HEK293 (cell line): ENCODE data around the gene CHCHD10.
A peak's percentile ranks its signal among the peaks of the same experiment; 100 is the strongest.

Experiments
- CTCF ChIA-PET: fragments of 350-600 bp; formaldehyde crosslinking; extraction: SDS; loops from one replicate; lab custom pipeline; 2021; ENCODE audit warnings: antibody characterized with exemption; lab: Yijun Ruan, JAX
- POLR2A ChIA-PET: fragments of 300-600 bp; formaldehyde crosslinking; extraction: SDS; loops from one replicate; lab custom pipeline; 2020; ENCODE audit warnings: antibody characterized with exemption, inconsistent platforms; lab: Yijun Ruan, JAX
- H3K27ac ChIP-seq: fragments of 200-500 bp; sonication (Bioruptor generic); 2 replicates; pipeline ENCODE4 v1.5.1; 2014; ENCODE audit warnings: low read depth, low read length, control low read depth, inconsistent platforms; ENCODE audit errors: extremely low read depth
- H3K36me3 ChIP-seq, 2 experiments: fragments of 200-500 bp in 1 of 2; sonication (Bioruptor generic) in 1 of 2; 1 replicate in 1 of 2; 2 replicates in 1 of 2; pipeline ENCODE4 v1.5.1; 2014 to 2017; ENCODE audit warnings: inconsistent platforms in 2 of 2, low read length in 2 of 2; ENCODE audit not compliant: control insufficient read depth in 2 of 2, insufficient read depth in 1 of 2
- H3K4me1 ChIP-seq: fragments of 200-500 bp; sonication (Bioruptor generic); 2 replicates; pipeline ENCODE4 v1.5.1; 2014; ENCODE audit warnings: mild to moderate bottlenecking, low read length, inconsistent platforms; ENCODE audit not compliant: control insufficient read depth, insufficient read depth
- H3K4me3 ChIP-seq: 2 replicates; pipeline ENCODE4 v1.5.1; 2011; ENCODE audit warnings: low read depth, mild to moderate bottlenecking, control low read depth, low read length, moderate library complexity
- H3K9me3 ChIP-seq: fragments of 200-500 bp; sonication (Bioruptor generic); 2 replicates; pipeline ENCODE4 v1.5.1; 2014; ENCODE audit warnings: low read depth, low read length, inconsistent platforms; ENCODE audit not compliant: control insufficient read depth, insufficient read depth
- GLI4 ChIP-seq: fragments of 450-650 bp; formaldehyde crosslinking; IDR thresholded peaks from 2 replicates; pipeline ENCODE4 v1.5.1; 2016; ENCODE audit warnings: missing biosample characterization, missing genetic modification characterization
- HOXC10 ChIP-seq: sonication (generic); formaldehyde crosslinking; IDR thresholded peaks from 2 replicates; pipeline ENCODE4 v1.8.1; 2023; ENCODE audit warnings: mild to moderate bottlenecking, missing genetic modification reagents
- OSR2 ChIP-seq: fragments of 450-650 bp; formaldehyde crosslinking; IDR thresholded peaks from 2 replicates; pipeline ENCODE4 v1.5.1; 2016; ENCODE audit warnings: missing biosample characterization, missing genetic modification characterization
- PRDM1 ChIP-seq: fragments of 450-650 bp; formaldehyde crosslinking; IDR thresholded peaks from 2 replicates; pipeline ENCODE4; 2016; ENCODE audit warnings: missing biosample characterization, missing genetic modification characterization
- SALL2 ChIP-seq: fragments of 450-650 bp; formaldehyde crosslinking; IDR thresholded peaks from 2 replicates; pipeline ENCODE4 v1.5.0; 2017; ENCODE audit warnings: missing biosample characterization, mild to moderate bottlenecking, missing genetic modification characterization, borderline replicate concordance
- SCRT2 ChIP-seq: fragments of 450-650 bp; formaldehyde crosslinking; IDR thresholded peaks from 2 replicates; pipeline ENCODE4 v1.5.1; 2016; ENCODE audit warnings: missing biosample characterization, missing genetic modification characterization
- WT1 ChIP-seq: fragments of 450-650 bp; formaldehyde crosslinking; IDR thresholded peaks from 2 replicates; pipeline ENCODE4 v1.5.1; 2016; ENCODE audit warnings: missing biosample characterization, missing genetic modification characterization
- ZBTB48 ChIP-seq: fragments of 450-650 bp; formaldehyde crosslinking; IDR thresholded peaks from 2 replicates; pipeline ENCODE4 v1.5.1; 2016; ENCODE audit warnings: missing biosample characterization, missing genetic modification characterization
- ZNF184 ChIP-seq: fragments of 450-650 bp; IDR thresholded peaks from 2 replicates; pipeline ENCODE4 v1.5.1; 2018; ENCODE audit warnings: missing biosample characterization, mild to moderate bottlenecking, missing genetic modification characterization
- ZNF311 ChIP-seq: fragments of 450-650 bp; formaldehyde crosslinking; IDR thresholded peaks from 2 replicates; pipeline ENCODE4 v1.5.1; 2017; ENCODE audit warnings: missing biosample characterization, missing genetic modification characterization, borderline replicate concordance
- ZNF335 ChIP-seq: fragments of 450-650 bp; formaldehyde crosslinking; conservative IDR thresholded peaks from 2 replicates; pipeline ENCODE4 v1.5.1; 2016; ENCODE audit warnings: missing biosample characterization, missing genetic modification characterization
- ZNF404 ChIP-seq: fragments of 450-650 bp; formaldehyde crosslinking; IDR thresholded peaks from 2 replicates; pipeline ENCODE4 v1.5.1; 2017; ENCODE audit warnings: missing biosample characterization, missing genetic modification characterization
- ZNF558 ChIP-seq: fragments of 450-650 bp; formaldehyde crosslinking; IDR thresholded peaks from 2 replicates; pipeline ENCODE4 v1.5.1; 2016; ENCODE audit warnings: missing biosample characterization, missing genetic modification characterization
- ZNF596 ChIP-seq: fragments of 450-650 bp; IDR thresholded peaks from 2 replicates; pipeline ENCODE4 v1.5.0; 2018; ENCODE audit warnings: missing biosample characterization, mild to moderate bottlenecking, missing genetic modification characterization, moderate library complexity
- ZNF610 ChIP-seq: fragments of 450-650 bp; formaldehyde crosslinking; IDR thresholded peaks from 2 replicates; pipeline ENCODE4 v1.5.1; 2016; ENCODE audit warnings: missing biosample characterization, missing genetic modification characterization, borderline replicate concordance
- ZNF626 ChIP-seq: fragments of 450-650 bp; sonication (Bioruptor Pico); formaldehyde crosslinking; IDR thresholded peaks from 2 replicates; pipeline ENCODE4 v1.5.1; 2018; ENCODE audit warnings: missing biosample characterization, missing genetic modification characterization, inconsistent platforms
- ZNF701 ChIP-seq: fragments of 450-650 bp; formaldehyde crosslinking; IDR thresholded peaks from 2 replicates; pipeline ENCODE4 v1.5.1; 2016; ENCODE audit warnings: missing biosample characterization, missing genetic modification characterization
- TF ChIP-seq, protein P1 (sequence below): fragments of 450-650 bp; formaldehyde crosslinking; IDR thresholded peaks from 2 replicates; pipeline ENCODE4 v1.5.1; 2016; ENCODE audit warnings: missing biosample characterization, missing genetic modification characterization
- TF ChIP-seq, protein P2 (sequence below): fragments of 450-650 bp; formaldehyde crosslinking; IDR thresholded peaks from 2 replicates; pipeline ENCODE4 v1.5.1; 2016; ENCODE audit warnings: missing biosample characterization, missing genetic modification characterization
- TF ChIP-seq, protein P3 (sequence below): fragments of 450-650 bp; formaldehyde crosslinking; IDR thresholded peaks from 2 replicates; pipeline ENCODE4 v1.5.1; 2016; ENCODE audit warnings: missing biosample characterization, missing genetic modification characterization
- TF ChIP-seq, protein P4 (sequence below): fragments of 450-650 bp; formaldehyde crosslinking; IDR thresholded peaks from 2 replicates; pipeline ENCODE4 v1.5.1; 2016; ENCODE audit warnings: missing biosample characterization, missing genetic modification characterization

The CHCHD10 gene

DNA sequence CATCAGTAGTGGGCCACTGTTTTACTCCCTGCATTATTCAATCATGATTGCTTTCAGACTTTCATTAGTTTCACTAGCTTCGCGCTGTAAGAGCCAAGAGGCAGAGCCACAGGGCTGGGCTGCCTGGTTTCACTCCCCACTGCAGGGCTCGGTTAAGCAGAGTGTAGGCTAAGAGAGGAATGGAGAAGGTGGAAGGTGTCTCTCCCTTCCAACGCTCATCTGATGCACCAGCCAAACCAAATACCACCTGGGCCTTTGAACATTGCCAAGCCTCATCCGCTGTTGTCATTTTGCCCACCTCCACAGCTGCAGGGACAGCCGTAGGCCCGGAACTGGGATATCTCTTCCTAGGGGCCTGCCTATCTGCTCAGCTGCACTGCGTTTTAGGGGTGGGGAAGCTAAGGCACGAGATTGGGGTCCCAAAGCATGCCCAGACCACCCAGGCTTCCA lies 18.5 kb upstream of the CHCHD10 start (continued):
- TF ChIP-seq ZNF335 (tag by site-specific recombination) (0 out of 2 replicates have a peak, but pooled peaks have one; percentile 10), SALL2 (tag by site-specific recombination) (no peak), ZNF404 (tag by site-specific recombination) (no peak), GLI4 (no peak), WT1 (tag by site-specific recombination) (no peak), ZBTB48 (tag by site-specific recombination) (peak; percentile 65; the same call in 1 of the 2 replicates), ZNF596 (no peak), ZNF558 (tag by site-specific recombination) (no peak), ZNF311 (tag by site-specific recombination) (no peak), ZNF184 (tag by site-specific recombination) (no peak), SCRT2 (tag by site-specific recombination) (no peak), PRDM1 (tag by site-specific recombination) (peak; percentile 79), ZNF610 (no peak), ZNF626 (tag by site-specific recombination) (no peak), ZNF701 (tag by site-specific recombination) (no peak), HOXC10 (no peak), OSR2 (tag by site-specific recombination) (0 out of 2 replicates have a peak, but pooled peaks have one; percentile 26)
- TF ChIP-seq, protein P1, sequence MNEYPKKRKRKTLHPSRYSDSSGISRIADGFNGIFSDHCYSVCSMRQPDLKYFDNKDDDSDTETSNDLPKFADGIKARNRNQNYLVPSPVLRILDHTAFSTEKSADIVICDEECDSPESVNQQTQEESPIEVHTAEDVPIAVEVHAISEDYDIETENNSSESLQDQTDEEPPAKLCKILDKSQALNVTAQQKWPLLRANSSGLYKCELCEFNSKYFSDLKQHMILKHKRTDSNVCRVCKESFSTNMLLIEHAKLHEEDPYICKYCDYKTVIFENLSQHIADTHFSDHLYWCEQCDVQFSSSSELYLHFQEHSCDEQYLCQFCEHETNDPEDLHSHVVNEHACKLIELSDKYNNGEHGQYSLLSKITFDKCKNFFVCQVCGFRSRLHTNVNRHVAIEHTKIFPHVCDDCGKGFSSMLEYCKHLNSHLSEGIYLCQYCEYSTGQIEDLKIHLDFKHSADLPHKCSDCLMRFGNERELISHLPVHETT, result no peak

DNA sequence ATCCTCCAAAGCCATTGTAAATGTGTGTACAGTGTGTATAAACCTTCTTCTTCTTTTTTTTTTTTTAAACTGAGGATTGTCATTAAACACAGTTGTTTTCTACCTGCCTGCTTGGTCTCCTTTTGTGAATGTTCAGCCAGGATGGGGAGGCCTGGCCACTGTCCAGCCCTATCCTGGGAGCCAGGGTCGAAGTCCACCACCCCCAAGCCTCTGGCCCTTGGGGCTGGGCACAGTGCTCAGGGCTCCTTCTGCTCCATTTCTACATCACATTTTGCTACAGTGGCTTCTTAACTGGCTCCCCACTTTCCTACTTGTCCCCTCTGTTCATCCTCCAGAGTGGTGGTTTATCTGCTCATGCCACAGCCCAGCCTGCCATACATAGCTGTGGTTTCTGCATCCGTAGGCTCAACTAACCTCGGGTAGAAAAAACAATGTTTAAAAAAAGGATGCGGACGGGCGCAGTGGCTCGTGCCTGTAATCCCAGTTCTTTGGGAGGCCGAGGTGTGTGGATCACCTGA lies 16.5 kb upstream of the CHCHD10 start:
- POLR2A ChIA-PET, result no interaction called here

More for the DNA sequence above, 16.5 kb upstream of the CHCHD10 start:
- H3K9me3 ChIP-seq, result no peaks in the 10 kb centered on the region
- TF ChIP-seq, protein P2, sequence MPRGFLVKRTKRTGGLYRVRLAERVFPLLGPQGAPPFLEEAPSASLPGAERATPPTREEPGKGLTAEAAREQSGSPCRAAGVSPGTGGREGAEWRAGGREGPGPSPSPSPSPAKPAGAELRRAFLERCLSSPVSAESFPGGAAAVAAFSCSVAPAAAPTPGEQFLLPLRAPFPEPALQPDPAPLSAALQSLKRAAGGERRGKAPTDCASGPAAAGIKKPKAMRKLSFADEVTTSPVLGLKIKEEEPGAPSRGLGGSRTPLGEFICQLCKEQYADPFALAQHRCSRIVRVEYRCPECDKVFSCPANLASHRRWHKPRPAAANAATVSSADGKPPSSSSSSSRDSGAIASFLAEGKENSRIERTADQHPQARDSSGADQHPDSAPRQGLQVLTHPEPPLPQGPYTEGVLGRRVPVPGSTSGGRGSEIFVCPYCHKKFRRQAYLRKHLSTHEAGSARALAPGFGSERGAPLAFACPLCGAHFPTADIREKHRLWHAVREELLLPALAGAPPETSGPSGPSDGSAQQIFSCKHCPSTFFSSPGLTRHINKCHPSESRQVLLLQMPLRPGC, result no peak
- TF ChIP-seq, protein P3, sequence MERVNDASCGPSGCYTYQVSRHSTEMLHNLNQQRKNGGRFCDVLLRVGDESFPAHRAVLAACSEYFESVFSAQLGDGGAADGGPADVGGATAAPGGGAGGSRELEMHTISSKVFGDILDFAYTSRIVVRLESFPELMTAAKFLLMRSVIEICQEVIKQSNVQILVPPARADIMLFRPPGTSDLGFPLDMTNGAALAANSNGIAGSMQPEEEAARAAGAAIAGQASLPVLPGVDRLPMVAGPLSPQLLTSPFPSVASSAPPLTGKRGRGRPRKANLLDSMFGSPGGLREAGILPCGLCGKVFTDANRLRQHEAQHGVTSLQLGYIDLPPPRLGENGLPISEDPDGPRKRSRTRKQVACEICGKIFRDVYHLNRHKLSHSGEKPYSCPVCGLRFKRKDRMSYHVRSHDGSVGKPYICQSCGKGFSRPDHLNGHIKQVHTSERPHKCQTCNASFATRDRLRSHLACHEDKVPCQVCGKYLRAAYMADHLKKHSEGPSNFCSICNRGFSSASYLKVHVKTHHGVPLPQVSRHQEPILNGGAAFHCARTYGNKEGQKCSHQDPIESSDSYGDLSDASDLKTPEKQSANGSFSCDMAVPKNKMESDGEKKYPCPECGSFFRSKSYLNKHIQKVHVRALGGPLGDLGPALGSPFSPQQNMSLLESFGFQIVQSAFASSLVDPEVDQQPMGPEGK (tag by site-specific recombination), result no peak
- TF ChIP-seq, protein P4, sequence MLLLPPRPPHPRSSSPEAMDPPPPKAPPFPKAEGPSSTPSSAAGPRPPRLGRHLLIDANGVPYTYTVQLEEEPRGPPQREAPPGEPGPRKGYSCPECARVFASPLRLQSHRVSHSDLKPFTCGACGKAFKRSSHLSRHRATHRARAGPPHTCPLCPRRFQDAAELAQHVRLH, result no peak
- TF ChIP-seq, all 188 proteins: peak for 0
- Histone ChIP-seq H3K4me1 (peaks cover 6% of the 10 kb centered on the region), H3K4me3 (no peak overlapping the region), H3K27ac (no peak overlapping the region), H3K36me3 (peaks cover 2 to 4% of the 10 kb centered on the region in 2 experiments; a peak in 2 of 3 replicates)
- CTCF ChIA-PET, result no interaction called here
